Stimulated activated CD4-positive, alpha-beta T cell treated with anti-CD3 and anti-CD28 coated beads, Interleukin-4, amount 100 ng/mL, for 48 hours (primary cell): ENCODE data around the gene LNX2.

ENCODE experiments used
- DNase-seq, 2 donors: peaks; one replicate each; pipeline ENCODE4 v3.0.0-alpha.2; 2020; ENCODE audit warnings: low read depth in 2 of 2

The LNX2 gene

DNA sequence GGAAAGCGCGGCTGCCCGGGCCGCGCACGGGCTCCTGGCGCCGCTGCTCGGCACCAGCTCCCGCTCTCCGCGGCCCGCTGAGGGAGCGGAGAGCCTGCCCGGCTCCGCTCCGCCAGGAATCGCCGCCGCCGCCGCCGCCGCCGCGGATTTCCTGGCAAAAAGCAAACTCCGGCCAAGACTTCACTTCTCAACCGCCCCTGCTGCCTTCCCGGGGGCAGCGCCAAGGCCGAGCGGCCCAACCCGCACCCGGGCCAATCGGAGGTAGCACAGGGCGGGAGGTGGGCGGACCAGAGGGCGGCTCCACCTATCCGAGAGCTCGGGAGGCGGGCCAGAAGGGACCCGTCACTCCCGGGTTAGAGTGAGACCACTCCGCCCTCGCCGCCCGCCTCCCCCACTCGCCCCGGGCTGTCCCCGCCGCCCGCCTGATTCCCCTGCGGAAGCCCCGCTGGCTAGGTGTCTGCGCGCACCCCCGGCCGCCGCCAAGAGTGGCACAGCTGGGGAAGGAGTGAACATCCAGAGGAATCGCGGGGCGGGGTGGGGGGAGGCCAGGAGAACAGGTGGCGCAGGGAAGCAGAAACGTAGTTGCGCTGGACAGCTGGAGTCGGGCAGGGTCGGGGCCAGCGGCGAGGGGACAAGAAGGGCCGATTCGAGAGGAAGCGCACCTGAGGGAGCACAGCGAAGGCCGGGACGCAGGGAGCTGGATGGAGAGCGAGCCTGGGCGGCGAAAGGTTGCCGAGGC lies at the start of gene LNX2:
Gene LNX2 (minus strand): TSS at position 153 of the 739 bp plus-strand sequence. CDS start 38,826 bp downstream, outside the sequence.
- DNase-seq, result peak; percentile 96 to 97

DNA sequence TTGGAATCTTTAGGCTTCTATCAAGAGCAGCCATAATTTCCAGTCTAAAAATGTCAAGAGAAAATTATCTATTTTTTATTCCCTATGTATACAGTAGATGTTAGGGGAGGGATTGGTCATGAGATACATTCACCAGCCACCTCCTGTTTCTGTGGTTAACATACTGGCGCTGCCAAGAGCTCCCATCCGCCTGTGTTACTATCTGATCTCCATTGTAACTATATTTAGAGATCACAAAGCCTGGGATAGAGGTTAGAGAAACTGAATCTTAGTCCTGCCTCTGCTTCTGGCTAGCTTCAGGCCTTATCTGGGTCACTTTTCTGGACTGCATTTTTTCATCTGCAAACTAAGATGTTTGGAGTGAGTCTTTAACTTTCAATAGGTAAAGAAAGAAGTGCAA lies 47.6 kb upstream of the LNX2 start:
- DNase-seq, result no peak

DNA sequence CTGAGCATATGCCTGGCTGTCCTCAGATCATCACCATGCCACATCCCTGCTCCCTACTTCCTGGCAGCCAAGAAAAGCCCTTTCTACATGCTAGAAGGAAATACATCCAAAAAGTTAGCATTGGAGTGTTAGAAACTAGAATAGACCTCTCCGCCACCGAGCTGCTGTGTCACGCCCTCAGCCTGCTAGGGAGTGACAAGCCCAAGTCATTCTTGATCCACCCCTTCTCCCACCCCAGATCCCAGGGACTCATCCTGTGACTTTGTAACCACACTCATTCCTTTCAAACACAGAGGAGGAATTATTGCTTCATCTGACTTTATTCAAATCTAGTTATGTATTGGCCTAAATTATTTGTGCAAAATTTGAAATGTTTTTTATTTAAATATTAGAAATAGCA lies 46.6 kb upstream of the LNX2 start:
- DNase-seq, result no peak

DNA sequence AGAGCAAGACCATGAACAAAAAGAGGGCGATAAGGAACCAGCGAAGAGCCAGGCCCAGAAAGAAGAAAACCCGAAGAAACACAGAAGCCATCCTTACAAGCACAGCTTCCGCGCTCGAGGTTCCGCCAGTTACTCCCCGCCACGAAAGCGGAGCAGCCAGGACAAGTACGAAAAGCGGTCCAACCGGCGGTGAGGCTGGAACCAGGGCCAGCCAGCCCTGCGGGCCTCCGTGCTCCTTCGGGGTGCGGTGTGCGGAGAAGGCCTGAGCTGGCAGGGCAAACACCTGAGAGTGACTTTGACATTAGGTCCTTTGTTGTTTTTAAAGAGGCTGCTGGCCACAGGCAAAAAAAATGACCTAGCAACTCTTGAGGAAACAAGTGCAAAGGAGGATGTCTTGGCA lies 45.4 kb upstream of the LNX2 start:
- no peak for DNase-seq

DNA sequence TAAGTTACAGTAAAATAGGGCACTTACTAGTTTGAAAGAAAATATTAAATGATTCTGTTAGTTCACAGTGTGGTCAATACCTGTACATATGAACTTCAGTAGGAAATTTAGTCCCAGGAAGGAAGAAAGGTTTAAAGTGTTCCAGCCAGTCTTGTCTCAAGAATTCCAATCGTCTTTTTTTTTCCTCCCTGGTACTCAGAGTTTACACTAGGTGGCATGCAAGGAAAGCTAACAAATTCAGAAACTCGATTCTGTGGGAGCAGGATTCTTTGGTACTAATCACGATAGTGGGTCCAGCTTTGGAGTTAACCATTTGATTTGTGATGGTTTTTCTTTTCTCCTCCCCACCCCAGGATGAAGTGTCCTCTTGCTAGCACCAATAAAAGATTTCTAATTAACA lies 45.0 kb upstream of the LNX2 start:
- no peak for DNase-seq

DNA sequence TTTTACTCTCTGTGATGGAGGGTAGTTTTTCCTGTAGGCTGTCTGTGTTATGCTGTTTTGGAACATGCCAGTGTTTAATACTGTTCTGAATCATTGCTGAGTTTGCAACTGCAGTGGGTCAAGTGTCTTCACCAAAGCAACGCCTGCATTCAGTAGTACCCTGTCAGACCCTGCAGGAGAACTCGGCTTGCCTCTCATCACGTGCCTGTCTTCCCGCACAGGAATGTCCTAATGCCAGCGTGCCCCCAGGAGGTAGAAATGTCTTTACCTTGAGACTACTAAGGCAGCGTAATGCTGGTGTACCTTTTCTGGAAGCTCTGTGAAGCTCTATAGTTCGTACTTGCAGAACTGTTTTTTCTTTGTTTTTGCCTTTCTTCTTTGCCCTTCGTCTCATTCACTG lies 43.6 kb upstream of the LNX2 start:
- DNase-seq, result no peak

DNA sequence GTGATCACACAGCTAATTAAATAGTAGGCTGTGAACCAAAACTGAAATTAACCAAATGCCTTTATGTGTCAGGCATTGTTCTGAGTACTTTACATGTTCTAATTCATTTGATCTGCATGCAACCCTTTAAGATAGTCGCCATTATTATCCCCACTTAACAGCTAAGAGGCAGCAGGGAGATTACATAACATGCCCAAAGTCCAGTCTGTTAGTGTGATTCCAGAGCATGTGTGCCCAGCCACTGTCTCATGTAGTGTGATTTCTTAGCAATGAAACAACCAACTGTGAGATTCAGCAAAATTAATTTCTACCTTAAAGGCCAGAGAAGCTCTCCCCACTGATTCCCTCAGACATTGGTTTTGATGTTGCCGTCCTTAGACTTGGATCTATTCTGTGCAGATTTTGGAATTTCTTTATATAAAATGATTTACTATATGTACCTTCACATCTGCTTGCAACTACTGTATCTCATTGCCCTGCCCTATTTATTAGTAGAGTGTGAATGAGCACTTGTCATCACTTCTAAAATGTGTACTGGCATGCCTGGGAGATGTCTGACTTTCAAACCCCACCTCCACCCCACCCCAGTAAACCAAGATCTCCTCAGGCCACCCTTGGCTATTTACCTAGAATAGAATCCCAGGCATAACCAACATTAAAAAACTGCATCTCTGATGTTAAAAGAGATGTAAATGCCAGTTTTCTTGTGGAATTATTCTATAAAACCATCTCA lies 42.6 kb upstream of the LNX2 start:
- DNase-seq, result no peak

DNA sequence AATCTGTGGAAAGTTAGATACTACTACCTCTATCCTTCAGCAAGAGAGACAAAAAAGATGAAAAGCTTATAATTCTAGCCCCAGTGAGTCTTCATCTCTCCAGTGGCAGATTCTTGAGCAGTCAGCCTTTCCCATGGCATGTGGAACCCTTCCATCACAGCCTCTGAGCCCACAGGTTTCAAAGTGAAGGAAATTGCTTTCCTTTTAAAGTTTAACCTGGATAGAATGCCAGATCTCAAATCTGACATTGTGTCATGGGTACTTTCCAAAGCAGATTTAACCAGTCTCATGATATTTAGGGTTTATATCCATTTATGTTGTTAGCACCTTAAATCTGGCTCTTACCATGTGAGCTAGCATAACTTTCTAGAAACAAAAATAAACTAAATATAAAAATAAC lies 40.7 kb upstream of the LNX2 start:
- no peak for DNase-seq

DNA sequence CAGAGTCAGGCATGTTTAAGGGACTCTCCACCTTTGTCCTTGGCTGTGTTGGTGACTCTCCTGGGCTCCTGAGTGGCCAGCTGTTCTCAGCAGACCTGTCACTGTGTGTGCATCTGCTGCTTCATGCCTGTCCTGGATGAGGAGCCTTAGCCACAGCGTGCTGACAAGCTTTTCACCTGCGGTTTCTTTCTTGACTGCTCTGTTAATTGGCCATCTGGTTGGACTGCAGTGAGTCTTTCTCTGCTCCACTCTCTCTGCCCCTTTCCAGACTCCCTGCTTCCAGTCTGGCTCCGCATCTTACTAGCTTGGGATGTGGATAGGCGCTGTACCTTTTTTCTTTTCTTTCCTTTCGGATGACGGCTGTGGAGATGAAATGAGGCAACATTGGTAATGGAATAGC lies 40.2 kb upstream of the LNX2 start:
- no peak for DNase-seq

DNA sequence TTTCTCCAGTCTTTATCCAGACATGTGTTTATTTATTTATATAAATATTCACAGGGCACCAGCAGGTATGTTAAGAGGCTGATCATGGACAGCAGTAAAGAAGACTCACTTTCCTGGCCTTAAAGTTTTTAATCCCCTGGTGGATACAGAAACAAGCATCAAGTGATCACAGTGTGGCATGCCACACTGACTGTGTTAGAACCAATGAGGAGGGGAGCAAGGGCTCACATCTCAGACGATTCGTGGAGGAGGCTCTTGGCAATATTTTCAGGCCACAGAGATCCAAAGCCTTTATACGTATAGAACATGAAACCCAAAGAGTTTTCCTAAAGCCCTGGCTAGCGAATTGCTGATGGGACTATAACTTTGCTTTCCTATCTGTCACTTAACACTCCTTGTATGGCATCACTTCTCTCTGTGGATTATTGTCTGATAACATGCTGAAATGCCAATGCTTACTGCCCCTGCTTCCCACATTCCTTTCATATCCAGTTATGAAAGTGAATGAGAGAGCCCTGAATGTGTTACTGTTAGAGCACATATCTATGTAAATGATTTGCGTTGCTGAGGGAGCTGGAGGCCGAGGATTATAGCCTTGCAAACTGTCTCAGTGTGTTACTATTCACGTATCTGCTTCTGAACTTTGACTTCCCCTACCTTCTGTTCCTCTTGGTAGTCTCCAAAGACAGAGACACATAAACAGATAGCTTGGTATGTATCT lies 39.0 kb upstream of the LNX2 start:
- no peak for DNase-seq

DNA sequence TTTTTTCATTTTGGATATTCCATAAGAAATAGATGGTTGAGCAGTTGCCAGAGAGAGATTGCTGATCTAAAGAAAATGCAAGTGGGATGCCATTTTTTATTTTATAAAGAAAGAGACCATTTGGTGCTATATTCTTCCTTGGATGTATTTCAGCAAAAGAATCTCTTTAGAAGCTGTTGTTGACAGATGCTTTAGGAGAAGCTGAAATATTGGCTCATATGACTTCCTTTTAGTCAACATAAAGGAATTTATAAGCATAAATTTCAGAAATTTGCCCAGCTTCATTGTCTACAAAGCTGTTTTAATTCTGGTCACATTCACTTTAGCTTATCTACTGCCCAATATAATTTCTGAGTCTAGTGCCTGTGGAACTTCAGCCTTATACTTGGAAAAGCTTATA lies 38.2 kb upstream of the LNX2 start:
- DNase-seq, result no peak

DNA sequence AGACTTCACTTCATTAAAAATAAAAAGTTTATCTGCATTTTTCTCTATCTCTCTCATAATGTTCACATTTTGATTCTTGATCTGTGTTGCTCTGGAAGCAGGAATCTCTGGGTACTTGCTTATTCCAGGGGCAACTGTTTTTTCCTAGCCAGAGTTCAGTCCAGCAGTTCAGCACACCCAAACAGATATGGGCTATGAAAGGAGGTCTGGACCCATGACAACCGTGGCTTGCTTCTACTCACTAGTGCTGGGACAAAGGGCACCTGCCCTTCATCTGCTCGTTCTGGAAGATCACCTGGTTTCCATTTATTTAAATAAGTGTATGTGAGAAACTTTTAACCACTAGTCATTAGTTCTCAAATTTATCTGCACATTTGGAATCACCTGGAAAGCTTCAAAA lies 37.4 kb upstream of the LNX2 start:
- no peak for DNase-seq

DNA sequence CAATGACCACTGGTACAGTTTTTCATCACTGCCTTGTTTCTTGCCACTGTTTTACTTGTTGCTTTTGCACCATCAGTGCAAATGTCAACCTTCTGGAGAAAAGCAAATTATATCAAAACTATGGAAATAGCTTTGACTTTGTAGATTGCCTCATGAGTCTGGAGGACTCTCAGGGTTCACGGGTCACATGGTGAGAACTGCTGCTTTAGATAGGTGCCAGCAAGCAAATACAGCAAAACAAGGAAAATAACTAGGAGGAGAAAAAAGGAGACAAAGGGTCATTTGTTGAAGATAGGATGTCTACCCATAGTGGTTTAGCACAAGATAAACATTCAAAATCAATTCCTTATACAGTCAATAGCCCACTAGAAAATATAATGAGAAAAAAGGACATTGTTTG lies 34.5 kb upstream of the LNX2 start:
- DNase-seq, result no peak

DNA sequence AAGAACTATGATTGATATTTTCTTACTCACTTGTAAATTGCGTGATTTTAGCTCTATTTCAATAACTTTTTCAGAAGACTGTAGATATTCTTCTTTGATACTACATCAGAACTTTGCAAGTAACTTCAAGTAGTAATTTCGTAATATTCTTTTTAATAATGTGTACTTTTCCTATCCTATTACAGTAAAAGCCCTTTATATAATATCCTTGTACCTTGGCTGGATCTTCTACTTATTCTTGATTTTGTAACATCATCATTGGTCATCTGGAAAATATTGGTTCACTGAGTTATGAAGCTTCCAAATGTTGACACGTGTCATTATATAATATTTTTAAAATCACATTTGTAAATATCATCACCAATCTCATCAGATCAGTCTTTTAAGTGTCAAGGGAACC lies 33.7 kb upstream of the LNX2 start:
- DNase-seq, result no peak

DNA sequence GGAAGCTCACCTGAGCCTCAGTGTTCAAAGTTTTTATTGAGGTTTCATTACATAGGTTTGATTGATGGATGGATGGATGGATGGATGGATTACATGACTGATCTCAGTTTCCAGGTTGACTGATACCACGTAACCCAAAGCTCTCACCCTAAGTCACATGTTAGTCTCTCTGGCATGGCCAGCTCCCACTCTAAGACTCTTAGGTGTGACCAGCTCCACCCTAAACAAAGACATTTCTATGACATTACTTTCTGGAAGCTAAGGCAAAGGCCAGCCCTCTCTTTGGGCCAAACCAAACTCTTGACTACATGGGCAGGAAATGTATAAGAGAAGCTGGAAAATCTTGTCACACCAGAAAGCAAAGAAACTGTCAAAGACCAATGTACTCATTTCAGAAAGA lies 30.0 kb upstream of the LNX2 start:
- no peak for DNase-seq

DNA sequence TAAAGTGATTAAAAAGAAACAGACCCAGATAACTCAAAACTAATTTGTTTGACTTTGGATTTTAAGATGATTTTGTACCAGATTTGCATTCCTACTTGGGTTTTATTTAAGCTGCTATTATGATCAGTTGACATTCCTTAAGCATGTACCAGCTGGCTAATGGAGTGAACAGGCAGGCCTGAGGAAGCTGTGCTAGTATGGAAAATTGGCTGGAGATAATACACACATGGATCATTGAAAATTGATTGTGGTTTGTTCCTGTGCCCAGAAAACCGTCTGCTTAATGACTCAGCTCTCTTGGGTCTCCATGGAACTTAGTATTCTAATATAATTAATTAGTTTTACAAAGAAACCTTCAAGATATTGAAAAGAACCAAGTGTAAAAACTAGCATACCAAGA lies 24.0 kb upstream of the LNX2 start:
- no peak for DNase-seq

DNA sequence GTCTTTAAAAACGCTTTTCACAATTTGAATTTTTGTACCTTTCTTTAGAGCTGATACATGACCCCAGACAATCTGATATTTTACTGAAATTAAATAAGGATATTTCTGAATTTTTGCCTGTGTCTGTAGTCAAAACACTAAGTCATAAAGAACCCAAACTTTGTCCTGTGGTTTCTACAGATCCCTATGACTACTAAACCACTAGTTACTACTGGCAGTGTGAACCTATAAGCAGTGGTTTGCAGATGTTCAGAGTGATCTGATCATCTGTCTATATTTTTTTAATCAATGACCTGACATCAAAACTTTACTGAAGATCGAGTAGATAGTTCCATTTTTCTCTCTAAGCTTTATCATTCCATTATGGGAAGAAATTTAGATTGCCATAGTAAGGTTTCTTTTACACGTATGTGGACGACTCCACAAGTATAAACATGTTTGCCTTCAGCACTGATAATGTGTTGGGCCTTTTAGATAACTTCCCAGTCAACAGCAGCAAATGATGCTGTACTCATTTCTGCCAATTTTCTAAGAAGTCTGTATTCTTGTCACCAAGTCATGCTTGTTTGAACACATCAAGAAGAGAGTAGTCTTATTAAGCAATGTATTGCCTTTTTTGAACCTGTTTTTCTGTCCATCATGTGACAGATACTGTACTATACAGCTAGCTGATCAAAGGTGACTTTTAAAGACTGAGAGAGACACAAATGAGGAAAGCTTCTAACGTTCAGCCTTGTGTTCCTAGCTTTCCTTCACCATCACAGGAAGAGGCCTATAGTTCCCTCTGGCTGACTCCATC lies 23.2 kb upstream of the LNX2 start:
- no peak for DNase-seq

DNA sequence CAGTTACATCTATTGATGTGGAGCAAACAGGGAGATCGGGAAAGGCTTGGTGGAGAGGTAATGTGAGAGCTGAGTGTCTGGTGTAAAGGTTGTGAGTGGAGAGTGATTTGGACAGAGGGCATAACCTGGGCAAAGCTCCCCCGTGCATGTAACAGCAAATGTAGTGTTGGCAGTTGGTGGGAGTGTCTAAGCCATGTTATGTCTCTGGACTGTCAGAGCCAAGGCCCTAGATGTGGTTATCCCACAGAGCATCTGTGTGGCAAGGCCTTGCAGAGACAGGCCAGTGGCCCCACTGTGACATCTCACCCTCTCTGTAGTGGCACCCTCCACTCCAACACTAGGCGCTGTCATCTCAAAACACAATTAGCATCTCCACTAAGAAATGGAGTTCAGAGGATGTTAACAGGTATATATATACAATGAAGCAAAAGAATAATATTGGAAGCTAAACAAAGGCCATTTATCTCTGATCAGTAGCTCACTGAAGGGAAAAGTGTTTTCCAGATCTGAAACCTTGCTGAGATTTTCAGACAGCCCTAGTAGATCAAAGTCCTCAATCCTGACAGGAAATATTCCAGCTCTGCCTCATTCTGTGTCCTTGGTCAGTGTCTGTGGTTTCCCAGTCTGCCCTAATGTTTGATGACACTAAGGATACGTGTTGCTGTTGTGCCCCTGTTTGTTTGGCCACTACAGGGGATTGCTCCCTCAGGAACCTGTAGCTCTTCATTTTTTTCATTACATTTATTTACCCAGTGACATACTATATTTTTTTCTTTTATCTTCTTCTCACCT lies 21.6 kb upstream of the LNX2 start:
- no peak for DNase-seq

DNA sequence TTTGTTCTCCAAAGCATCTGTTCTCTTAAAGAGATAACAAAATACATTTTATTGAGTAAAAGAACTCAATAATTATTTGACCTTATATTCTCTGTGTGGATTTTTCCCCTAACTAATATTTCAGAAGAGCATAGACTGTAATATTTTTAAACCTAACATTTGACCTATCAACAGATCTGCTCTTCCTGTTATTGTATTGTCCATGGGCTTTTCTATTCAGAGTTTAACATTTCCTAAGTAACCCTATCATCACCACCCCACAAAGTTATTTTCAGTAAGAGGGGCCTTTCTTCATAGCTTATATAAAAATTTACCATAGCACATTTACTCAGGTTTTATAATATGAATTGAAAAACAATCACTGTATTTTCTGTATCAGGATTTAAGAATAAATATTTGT lies 18.9 kb upstream of the LNX2 start:
- DNase-seq, result no peak

DNA sequence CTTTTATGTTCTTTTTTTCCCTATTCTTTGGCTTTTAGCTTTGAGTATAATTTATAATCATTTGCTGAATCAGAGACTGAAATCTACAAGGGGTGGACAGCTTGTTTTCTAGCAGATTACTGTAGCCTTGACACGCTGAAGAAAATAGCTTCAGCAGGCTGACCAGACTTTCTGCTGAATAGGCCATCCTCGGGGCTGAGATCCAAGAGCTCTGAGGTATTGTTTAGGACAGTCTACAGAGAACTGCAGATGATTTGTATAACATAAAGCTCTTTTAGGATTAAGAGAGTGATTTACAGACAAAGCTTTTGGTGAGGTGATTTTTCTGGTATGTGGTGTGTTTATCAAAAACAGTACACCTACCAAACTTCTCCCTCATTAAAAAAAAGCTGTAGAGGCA lies 18.2 kb upstream of the LNX2 start:
- no peak for DNase-seq

DNA sequence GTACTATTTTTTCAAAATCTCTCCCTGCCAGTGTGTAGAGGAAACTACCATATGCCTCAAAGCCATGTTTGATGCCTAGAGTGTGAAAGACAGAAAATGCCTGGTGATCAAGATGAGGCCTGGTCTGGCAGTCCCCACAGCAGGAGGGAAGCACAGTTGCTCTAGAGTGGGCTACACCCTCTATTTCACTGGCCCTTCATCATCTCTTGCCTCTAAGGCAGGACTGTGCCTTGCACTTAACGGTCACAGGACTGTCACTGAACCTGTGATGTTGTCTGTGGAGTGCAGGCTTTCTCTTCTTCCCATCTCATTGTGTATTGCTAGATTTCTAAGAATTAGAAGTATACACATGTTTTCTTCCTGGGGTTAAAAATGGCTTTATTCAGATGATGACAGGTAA lies 17.7 kb upstream of the LNX2 start:
- no peak for DNase-seq
